Stimulated activated naive CD8-positive, alpha-beta T cell treated with anti-CD3 and anti-CD28 coated beads, Interleukin-15, Interleukin-2, amounts not matched to agents 100 ng/mL and 50 ng/mL, for 24 hours (primary cell): ENCODE measurements around the gene PRDM16.
"Not testable (repeated sequence)": the region's sequence is repeated elsewhere in the genome, so short reads cannot be mapped to it uniquely, and the experiment has no call there.

Experiments used
- H3K27ac Mint-ChIP-seq: one replicate; pipeline ENCODE4 v1.8.0; 2021; ENCODE audit warnings: mild to moderate bottlenecking, mixed read lengths
- H3K27me3 Mint-ChIP-seq: one replicate; pipeline ENCODE4 v1.8.0; 2021; ENCODE audit warnings: mixed read lengths
- H3K36me3 Mint-ChIP-seq: one replicate; pipeline ENCODE4 v1.8.0; 2021; ENCODE audit warnings: low read depth, mixed read lengths
- H3K4me1 Mint-ChIP-seq: one replicate; pipeline ENCODE4 v1.8.0; 2021; ENCODE audit warnings: low read depth, mixed read lengths
- H3K4me3 Mint-ChIP-seq: one replicate; pipeline ENCODE4 v1.8.0; 2021; ENCODE audit warnings: mild to moderate bottlenecking, mixed read lengths
- H3K9me3 Mint-ChIP-seq: one replicate; pipeline ENCODE4 v1.8.0; 2021; ENCODE audit warnings: mixed read lengths

The PRDM16 gene

GRCh38 chr1:3283849-3284248 lies 214.8 kb downstream of the PRDM16 start:
- no peaks in the 10 kb centered on the region for H3K27me3 Mint-ChIP-seq
- H3K9me3 Mint-ChIP-seq = no peaks in the 10 kb centered on the region
- H3K27ac Mint-ChIP-seq = no peak overlapping the region
- no peak overlapping the region for H3K4me3 Mint-ChIP-seq
- no peaks in the 10 kb centered on the region for H3K36me3 Mint-ChIP-seq
- no peaks in the 10 kb centered on the region for H3K4me1 Mint-ChIP-seq

- no peaks in the 10 kb centered on the region for H3K36me3 Mint-ChIP-seq
- H3K4me1 Mint-ChIP-seq = no peaks in the 10 kb centered on the region
- no peak overlapping the region for H3K4me3 Mint-ChIP-seq
- no peak overlapping the region for H3K27ac Mint-ChIP-seq
- no peaks in the 10 kb centered on the region for H3K27me3 Mint-ChIP-seq
- H3K9me3 Mint-ChIP-seq = no peaks in the 10 kb centered on the region
Measured at GRCh38 chr1:3284691-3285090, 215.7 kb downstream of the PRDM16 start.

- Mint-ChIP-seq H3K9me3 (no peaks in the 10 kb centered on the region), H3K36me3 (no peaks in the 10 kb centered on the region), H3K27me3 (no peaks in the 10 kb centered on the region), H3K27ac (no peak overlapping the region), H3K4me1 (no peaks in the 10 kb centered on the region), H3K4me3 (no peak overlapping the region)
Measured at GRCh38 chr1:3285106-3285740, 216.2 kb downstream of the PRDM16 start.

GRCh38 chr1:3287095-3287494 lies 218.1 kb downstream of the PRDM16 start:
- H3K27me3 Mint-ChIP-seq, H3K36me3 Mint-ChIP-seq, H3K27ac Mint-ChIP-seq, H3K4me1 Mint-ChIP-seq, H3K4me3 Mint-ChIP-seq, H3K9me3 Mint-ChIP-seq: not testable (repeated sequence)

DNA sequence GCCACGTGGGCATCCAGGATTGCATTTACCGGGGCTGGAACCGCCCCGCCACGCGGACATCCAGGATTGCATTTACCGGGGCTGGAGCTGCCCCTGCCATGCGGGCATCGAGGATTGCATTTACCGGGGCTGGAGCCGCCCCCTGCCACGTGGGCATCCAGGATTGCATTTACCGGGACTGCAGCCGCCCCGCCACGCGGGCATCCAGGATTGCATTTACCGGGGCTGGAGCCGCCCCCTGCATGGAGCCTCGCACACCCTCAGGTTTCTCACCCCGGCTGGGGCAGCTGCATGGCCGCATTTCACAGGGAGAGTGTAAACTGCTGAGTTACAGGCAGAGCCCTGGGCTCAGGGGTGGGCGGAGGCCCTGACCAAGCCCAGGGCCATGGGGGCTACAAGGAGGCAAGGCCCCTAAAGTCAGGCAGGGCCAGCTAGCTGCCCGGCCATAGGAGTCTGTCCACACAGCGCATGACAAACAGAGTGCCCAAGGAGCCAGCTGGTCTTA lies 218.7 kb downstream of the PRDM16 start:
- no peaks in the 10 kb centered on the region for H3K4me1 Mint-ChIP-seq

DNA sequence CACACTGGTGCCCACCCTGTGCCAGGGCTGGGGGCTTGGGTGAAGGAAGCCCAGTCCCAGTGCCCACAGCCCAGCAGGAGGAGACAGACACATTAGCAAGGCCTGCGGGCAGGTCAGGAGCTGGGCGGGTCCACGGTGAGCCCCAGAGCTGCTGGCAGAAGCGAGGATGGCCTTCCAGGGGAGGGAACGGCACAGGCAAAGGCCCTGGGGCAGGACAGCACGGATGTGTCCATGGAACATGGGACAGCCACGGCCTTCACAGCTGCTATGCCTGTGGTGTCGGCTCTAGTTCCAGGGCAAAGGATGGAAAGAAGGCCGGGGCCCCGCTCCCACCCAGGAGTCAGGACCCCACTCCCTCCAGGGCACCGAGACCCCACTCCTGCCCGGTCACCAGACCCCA lies 220.5 kb downstream of the PRDM16 start:
- no peak overlapping the region for H3K4me3 Mint-ChIP-seq
- no peaks in the 10 kb centered on the region for H3K4me1 Mint-ChIP-seq
- H3K36me3 Mint-ChIP-seq = no peaks in the 10 kb centered on the region
- H3K27me3 Mint-ChIP-seq = no peaks in the 10 kb centered on the region
- H3K27ac Mint-ChIP-seq = no peak overlapping the region
- no peaks in the 10 kb centered on the region for H3K9me3 Mint-ChIP-seq

More for the DNA sequence above, 218.7 kb downstream of the PRDM16 start:
- Mint-ChIP-seq H3K36me3 (no peaks in the 10 kb centered on the region), H3K9me3 (no peaks in the 10 kb centered on the region), H3K27me3 (no peaks in the 10 kb centered on the region), H3K4me3 (no peak overlapping the region), H3K27ac (no peak overlapping the region)

DNA sequence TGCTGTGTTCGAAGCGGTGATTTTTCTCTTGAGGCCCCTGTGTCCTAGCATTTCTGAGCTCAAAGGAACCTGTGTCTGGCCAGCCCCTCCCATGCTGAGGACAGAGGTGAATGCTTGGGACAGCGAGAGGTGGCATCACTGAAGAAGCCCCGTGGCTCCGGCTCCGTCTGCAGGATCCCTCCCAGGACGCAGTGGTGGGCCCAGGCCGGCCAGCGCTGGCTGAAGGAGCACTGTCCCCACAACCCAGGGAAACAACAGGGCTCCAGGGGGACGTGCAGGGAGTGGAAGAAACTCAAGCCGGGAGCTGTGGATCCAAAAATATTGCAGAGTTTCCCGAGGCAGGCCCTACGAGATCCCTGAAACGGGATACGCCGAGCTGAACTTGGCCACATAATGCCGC lies 221.4 kb downstream of the PRDM16 start:
- Mint-ChIP-seq H3K4me3 (no peak overlapping the region), H3K27me3 (no peaks in the 10 kb centered on the region), H3K4me1 (no peaks in the 10 kb centered on the region), H3K36me3 (no peaks in the 10 kb centered on the region), H3K27ac (no peak overlapping the region), H3K9me3 (no peaks in the 10 kb centered on the region)

- no peak overlapping the region for H3K27ac Mint-ChIP-seq
- no peaks in the 10 kb centered on the region for H3K9me3 Mint-ChIP-seq
- H3K4me1 Mint-ChIP-seq = no peaks in the 10 kb centered on the region
- no peaks in the 10 kb centered on the region for H3K27me3 Mint-ChIP-seq
- no peak overlapping the region for H3K4me3 Mint-ChIP-seq
- no peaks in the 10 kb centered on the region for H3K36me3 Mint-ChIP-seq
Measured at GRCh38 chr1:3290915-3291314, 221.9 kb downstream of the PRDM16 start.

GRCh38 chr1:3292051-3292722 lies 223.2 kb downstream of the PRDM16 start:
- Mint-ChIP-seq H3K27me3 (no peaks in the 10 kb centered on the region), H3K4me3 (no peak overlapping the region), H3K9me3 (no peaks in the 10 kb centered on the region), H3K36me3 (no peaks in the 10 kb centered on the region), H3K4me1 (no peaks in the 10 kb centered on the region), H3K27ac (no peak overlapping the region)

DNA sequence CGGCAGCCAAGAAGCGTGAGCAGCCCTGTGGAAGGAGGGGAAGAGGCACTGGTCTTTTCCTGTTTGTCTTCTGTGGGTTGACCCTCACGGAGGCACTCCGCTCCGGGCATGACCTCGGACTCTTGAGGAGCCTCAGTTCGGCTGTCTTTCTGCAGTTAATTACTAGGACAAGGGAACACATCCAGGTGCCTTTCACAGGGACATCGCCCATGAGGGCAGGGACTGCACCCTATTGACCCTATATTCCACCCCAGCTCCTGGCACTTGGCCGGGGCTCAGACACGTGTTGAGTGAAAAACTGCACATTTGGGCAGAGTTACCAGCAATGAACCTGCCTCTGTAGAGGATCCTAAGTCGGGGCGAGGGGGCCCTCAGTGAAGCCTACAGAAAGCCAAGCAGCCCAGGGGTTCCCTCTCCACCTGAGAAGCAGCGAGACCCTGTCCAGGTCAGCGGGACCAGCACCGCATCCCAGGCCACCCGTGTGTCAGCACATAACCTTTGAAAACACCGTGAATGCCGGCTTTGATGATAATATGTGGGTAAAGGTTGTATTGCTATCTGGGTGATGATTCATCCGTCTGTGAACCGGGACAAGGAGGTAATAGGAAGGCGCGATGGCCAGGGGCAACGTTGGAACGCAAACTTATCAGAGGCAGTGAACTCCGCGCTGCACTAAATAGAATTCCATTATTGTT lies 224.0 kb downstream of the PRDM16 start:
- no peaks in the 10 kb centered on the region for H3K9me3 Mint-ChIP-seq
- no peaks in the 10 kb centered on the region for H3K4me1 Mint-ChIP-seq
- H3K4me3 Mint-ChIP-seq = no peak overlapping the region

DNA sequence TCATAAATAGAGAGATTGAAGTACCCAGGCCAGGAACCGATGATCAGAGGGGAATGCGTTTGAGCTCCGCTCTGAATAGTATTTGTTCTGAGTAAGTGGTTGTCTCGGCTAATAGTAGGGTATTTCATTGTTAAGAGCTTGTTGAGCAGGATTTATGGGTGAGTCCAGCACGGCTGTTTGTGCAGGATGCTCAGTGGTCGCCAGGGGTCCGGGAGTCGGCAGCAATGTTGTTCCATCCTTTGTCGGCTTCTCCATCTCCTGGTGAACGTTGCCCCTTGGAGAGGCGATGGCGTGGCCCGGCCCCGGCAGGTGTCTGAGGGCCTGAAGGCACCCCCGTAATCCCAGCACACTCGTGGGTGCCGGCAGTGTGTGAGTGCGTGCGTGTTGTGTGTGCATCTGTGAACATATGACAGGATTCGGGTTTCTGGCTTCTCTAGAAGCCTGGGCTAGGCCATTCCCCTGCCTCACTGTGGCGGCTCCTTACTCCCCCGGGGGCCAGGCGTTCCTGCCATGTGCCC lies 224.6 kb downstream of the PRDM16 start:
- no peaks in the 10 kb centered on the region for H3K27me3 Mint-ChIP-seq
- no peaks in the 10 kb centered on the region for H3K9me3 Mint-ChIP-seq
- no peak overlapping the region for H3K4me3 Mint-ChIP-seq
- H3K36me3 Mint-ChIP-seq = no peaks in the 10 kb centered on the region
- H3K4me1 Mint-ChIP-seq = no peaks in the 10 kb centered on the region
- H3K27ac Mint-ChIP-seq = no peak overlapping the region

More for the DNA sequence above, 224.0 kb downstream of the PRDM16 start:
- no peaks in the 10 kb centered on the region for H3K27me3 Mint-ChIP-seq
- no peak overlapping the region for H3K27ac Mint-ChIP-seq
- no peaks in the 10 kb centered on the region for H3K36me3 Mint-ChIP-seq

GRCh38 chr1:3294450-3294849 lies 225.4 kb downstream of the PRDM16 start:
- Mint-ChIP-seq H3K27ac (no peak overlapping the region), H3K36me3 (no peaks in the 10 kb centered on the region), H3K9me3 (no peaks in the 10 kb centered on the region), H3K27me3 (no peaks in the 10 kb centered on the region), H3K4me3 (no peak overlapping the region), H3K4me1 (no peaks in the 10 kb centered on the region)

GRCh38 chr1:3295846-3296245 lies 226.8 kb downstream of the PRDM16 start:
- Mint-ChIP-seq H3K36me3 (no peaks in the 10 kb centered on the region), H3K9me3 (no peaks in the 10 kb centered on the region), H3K27ac (no peak overlapping the region)

DNA sequence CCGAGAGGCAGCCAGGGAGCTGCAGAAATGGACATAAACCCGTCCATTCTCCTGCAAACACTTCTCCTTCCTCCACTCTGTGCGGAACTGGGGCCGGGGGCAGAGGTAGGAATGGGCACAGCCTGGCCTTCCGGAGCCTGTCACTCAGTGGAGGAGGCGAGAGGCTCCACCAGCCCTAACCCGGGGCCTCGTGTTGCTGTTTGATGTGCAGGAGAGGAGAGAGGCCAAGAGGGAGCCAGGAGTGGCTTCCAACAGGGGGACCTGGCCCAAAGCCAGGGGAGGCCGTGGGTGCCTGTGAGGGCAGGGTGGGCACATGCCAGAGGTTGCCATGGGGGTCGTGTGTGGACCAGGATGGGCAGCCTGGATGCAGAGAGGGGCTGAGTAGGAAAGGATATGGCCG lies 227.3 kb downstream of the PRDM16 start:
- no peaks in the 10 kb centered on the region for H3K4me1 Mint-ChIP-seq
- no peak overlapping the region for H3K27ac Mint-ChIP-seq
- no peaks in the 10 kb centered on the region for H3K27me3 Mint-ChIP-seq
- no peaks in the 10 kb centered on the region for H3K36me3 Mint-ChIP-seq
- H3K4me3 Mint-ChIP-seq = no peak overlapping the region
- H3K9me3 Mint-ChIP-seq = no peaks in the 10 kb centered on the region

More at GRCh38 chr1:3295846-3296245, 226.8 kb downstream of the PRDM16 start:
- no peaks in the 10 kb centered on the region for H3K27me3 Mint-ChIP-seq
- H3K4me3 Mint-ChIP-seq = no peak overlapping the region
- no peaks in the 10 kb centered on the region for H3K4me1 Mint-ChIP-seq

GRCh38 chr1:3296826-3297225 lies 227.8 kb downstream of the PRDM16 start:
- Mint-ChIP-seq H3K4me1 (no peaks in the 10 kb centered on the region), H3K27ac (no peak overlapping the region), H3K27me3 (no peaks in the 10 kb centered on the region), H3K4me3 (no peak overlapping the region), H3K36me3 (no peaks in the 10 kb centered on the region), H3K9me3 (no peaks in the 10 kb centered on the region)
